SIG-M5 treated with dmso at 0.1 percent for 504 hours (cell line): Measurements from ENCODE around the gene ID1.
"Not testable (repeated sequence)": the region's sequence is repeated elsewhere in the genome, so short reads cannot be mapped to it uniquely, and the experiment has no call there.

Experiments
- DNase-seq: peaks from one replicate; lab custom pipeline; 2025; ENCODE audit not compliant: unreplicated experiment; lab: John Stamatoyannopoulos, UW

Gene ID1

DNA sequence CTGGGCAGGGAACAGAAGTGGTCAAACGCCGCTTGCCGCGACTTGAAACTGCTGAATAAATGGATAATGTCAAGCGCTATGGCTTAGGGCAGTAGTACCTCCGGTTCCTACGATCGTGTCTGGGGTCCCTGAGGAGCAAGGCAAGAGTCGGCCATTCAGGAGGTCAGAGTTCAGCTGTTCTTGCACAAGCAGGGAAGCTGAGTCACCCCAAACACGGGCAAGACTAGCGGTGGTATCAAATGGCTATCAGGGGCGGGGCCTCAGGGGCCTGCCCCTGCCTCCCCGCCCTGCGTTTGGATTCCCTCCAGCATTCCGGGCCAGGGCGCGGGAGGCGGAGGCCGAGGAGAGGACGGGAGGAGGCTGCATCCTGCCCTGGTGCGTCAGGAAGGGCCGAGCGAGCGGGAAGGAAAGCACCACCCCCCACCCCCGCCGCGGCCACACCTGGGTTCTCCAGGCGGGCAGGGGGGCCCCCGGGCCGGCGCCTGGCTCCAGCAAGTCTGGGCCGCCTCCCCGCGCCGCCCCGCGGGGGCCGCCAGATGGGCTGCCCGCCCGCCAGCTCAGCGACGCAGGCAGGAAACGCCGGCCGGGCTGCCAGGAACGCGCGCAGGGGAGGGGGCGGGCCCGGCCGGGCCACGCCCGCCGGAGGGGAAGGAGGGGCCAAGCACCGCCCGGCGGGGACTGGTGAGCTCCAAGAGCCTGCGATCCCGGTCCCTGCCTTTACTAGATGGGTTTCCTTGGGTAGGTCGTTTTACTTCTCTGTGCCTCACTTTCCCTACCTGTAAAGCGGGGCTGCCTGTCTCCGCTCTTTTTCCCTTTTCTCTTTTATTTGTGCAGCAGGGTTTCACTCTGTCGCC, 32.2 kb upstream of the ID1 start:
- peak; percentile 92 for DNase-seq

DNA sequence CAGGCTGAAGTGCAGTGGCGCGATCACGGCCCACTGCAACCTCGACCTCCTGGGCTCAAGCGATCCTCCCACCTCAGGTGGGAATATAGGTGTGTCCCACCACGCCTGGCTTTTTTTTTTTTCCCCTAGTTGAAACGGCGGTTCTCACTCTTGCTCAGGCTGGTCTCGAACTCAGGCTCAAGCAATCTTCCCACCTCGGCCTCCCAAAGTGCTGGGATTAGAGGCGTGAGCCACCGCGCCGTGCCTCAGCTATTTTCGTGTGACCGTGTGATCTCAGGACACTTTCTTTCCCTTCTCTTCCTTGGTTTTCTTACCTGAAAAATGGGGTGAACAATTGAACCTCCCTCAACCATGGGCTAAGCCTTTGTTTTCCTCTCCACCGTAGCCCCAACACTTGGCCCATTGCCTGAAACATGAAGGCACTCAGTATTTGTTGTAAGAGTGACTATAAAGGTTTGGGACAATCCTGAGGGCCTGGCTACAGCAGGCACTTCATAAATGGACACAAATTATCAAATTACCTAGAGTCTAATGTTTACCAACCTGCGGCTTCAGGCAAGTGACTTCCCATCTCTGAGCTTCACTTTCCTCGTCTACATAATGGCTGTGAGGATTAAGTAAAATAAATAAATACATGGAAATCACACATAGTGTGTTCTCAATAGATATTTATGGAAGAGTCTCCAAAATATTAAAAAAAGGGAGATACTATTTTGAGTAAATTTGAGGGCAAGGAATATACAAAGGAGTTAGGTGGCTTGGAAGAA, 31.4 kb upstream of the ID1 start:
- no peak for DNase-seq

DNA sequence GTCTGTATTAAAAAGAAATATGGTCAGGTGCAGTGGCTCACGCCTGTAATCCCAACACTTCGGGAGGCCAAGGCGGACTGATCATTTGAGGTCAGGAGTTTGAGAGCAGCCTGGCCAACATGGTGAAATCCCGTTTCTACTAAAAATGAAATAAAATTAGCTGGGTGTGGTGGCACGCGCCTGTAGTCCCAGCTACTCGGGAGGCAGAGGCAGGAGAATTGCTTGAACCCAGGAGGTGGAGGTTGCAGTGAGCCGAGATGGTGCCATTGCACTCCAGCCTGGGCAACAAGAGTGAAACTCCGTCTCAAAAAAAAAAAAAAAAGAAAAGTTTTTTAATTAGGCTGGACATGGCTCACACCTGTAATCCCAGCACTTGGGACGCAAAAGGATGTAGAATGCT, 30.1 kb upstream of the ID1 start:
- DNase-seq, result not testable (repeated sequence)

DNA sequence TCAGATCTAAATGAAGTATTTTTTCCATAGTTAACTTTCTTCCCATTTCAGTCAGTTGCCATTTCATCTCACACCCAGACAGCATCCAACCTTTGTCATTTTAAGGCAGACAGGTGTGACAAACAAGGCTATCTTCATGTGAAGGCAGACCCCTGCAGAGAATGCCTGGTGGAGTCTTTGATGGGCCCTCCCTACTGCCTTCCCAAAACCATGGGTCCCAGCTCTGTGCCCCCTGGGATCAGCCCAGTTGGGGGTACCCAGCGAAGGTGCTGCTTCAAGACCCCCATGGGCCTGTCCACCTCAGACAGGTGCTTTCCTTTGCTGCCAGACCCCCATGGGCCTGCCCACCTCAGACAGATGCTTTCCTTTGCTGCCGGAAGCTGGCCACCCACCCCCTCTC, 28.3 kb upstream of the ID1 start:
- no peak for DNase-seq

DNA sequence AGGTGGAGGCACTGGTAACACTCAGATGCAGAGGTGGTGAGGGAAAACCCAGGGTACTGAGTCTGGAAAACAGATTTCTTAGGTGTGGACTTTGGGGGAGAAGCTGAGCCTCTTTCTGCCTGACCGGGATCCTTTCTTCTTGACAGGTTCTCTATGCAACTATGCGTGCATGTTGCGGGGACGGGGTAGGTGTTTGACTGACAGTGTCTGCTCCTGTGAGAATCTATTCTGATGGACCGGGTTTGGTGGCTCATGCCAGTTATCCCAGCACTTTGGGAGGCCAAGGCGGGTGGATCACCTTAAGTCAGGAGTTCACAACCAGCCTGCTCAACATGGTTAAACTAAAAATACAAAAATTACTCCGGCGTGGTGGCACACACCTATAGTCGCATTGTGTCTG, 27.9 kb upstream of the ID1 start:
- no peak for DNase-seq

DNA sequence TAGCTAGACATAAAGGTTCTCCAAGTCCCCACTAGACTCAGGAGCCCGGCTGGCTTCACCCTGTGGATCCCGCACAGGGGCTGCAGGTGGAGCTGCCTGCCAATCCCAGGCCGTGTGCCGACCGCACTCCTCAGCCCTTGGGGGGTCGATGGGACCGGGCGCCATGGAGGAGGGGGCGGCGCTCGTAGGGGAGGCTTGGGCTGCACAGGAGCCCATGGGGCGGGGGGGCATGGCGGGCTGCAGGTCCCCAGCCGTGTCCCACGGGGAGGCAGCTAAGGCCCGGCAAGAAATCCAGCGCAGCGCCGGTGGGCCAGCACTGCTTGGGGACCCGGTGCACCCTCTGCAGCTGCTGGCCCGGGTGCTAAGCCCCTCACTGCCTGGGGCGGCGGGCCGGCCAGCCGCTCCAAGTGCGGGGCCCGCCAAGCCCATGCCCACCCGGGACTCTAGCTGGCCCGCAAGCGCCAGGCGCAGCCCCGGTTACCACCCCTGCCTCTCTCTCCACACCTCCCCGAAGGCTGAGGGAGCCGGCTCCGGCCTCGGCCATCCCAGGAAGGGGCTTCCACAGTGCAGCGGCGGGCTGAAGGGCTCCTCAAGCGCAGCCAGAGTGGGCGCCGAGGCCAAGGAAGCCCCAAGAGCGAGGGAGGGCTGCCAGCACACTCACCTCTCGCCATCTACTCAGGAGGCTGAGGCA, 26.5 kb upstream of the ID1 start:
- no peak for DNase-seq

DNA sequence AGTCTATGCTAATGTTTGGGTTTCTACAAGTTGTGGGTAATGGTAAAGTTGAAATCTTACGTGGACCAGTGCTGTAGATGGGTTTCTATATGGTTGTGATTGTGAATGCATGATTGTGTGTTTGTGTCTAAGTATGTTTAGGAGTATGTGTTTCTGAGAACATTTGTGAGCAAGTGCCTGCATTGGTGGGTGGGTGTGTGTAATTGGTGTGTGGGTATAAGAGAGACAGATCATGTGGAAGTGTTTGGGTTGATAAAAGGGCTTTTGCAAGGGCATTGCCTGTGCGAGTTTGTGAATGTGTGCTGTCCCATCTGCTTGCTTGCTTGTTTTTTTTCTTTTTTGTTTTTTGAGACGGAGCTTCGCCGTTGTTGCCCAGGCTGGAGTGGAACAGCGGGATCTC, 25.8 kb upstream of the ID1 start:
- no peak for DNase-seq

DNA sequence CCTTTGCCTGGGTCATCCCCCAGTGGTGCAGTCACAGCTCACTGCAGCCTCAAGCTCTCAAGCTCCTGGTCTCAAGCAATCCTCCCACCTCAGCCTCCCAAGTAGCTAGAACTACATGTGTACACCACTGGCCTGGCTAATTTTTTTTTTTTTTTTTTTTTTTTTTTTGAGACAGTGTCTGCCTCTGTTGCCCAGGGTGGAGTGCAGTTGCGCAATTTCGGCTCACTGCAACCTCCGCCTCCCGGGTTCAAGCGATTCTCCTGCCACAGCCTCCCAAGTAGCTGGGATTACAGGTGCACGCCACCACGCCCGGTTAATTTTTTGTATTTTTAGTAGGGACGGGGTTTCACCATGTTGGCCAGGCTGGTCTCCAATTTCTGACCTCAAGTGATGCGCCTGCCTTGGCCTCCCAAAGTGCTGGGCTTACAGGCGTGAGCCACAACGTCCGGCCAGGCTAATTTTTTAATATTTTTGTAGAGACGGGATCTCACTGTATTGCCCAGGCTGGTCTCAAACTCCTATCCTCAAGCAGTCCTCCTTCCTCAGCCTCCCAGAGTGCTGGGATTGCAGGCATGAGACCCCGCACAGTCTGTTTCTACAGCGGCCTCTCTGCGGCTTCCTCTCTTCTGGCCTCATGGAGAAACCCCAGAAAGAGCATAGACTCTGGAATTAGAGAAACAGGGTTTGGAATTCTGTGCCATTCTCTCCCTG, 25.0 kb upstream of the ID1 start:
- DNase-seq, result not testable (repeated sequence)

DNA sequence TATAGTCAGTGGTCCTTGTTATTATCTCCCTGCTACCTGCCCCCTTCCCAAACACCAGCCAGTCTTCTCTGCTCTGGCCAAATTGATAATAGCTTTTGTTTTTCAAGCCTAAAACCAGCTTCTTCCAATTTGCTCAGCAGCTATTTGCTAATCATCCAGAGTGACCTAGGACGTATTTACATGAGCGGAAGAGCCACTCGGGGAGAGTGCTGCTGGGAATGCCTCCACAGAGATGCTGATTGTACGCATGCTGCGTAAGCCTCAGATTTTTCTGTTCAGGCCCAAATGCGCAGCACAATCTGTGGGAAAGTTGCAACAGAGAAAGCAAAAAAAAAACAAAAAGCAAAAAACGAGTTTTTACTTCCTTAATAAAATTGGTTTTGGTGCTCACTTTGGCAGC, 24.4 kb upstream of the ID1 start:
- DNase-seq, result no peak

DNA sequence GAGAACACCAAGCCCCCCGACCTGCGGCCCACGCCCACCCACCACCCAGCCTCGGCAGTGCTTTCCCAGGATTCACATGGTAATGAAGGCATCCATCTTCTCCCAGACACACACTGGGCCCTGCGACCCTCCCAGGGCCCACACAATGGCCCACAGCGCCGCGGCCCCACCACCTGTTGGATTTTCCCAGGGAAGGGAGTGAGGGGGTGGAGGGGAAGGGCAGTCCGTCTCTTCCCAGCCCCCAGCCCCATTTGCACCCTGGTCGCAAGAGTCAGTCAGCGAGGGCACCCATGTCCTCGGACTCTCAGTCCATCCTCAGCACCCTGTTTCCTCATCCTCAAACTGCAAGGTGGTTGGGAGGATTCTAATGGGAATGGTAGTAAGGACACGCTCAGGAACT, 23.7 kb upstream of the ID1 start:
- DNase-seq, result no peak

DNA sequence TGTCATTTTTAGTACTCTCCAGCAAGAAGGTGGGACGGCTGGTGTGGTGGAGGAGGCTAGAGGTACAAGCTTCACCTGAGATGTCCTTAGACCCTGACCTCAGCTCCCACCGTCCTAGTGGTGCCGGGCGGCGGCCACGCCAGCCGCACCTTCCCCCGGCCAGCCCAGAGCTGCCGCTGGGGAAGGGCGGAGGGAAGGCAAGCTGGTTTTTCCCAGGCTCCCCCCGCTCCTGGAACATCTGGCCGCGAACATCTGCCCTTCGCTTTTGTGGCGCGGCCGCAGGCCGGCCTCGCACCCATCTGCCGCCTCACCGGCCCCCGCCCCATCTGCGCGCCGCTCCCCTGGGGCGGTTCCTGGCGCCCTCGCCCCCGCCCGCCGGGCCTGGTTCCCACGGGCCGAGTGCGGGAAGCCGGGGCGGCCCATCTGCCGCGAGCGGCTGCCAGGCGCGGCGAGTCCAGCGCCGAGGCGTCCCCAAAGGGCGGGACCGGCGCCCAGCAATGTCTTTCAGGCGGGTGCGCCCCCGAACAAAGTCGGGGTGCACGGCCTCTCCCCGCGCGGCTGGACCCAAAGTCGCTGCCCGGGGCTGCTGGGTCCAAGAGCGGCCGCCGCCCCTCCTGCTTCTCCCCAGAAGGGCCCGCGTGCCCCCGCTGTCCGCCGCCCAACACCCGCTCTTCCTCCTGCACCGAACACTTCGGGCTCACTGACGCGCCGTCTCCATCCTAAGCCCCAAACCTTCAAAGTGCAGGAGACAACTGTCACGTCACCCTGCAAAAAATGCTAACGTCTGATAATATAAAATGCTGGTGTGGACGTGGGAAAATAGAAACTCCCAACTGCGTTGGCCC, 17.3 kb upstream of the ID1 start:
- DNase-seq, result no peak

DNA sequence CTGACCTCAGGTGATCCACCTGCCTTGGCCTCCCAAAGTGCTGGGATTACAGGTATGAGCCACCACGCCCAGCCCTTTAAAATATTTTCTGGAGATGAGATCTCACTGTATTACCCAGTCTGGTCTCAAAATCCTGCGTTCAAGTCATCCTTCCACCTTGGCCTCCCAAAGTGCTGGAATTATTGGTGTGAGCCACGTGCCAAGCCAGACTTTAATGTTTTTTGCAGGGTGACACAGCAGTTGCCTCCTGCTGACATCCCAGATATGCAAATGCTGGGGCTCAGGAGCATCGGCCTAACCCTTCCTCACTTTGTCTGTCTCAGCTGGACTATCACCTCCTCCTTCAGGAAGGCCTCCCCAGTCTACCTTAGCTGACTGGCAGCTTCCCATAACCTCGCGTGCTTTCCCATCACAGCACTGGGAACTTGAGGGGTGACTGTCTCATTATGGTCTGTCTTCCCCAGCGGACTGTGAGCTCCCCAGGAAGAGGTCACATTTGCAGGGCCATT, 14.3 kb upstream of the ID1 start:
- DNase-seq, result no peak

DNA sequence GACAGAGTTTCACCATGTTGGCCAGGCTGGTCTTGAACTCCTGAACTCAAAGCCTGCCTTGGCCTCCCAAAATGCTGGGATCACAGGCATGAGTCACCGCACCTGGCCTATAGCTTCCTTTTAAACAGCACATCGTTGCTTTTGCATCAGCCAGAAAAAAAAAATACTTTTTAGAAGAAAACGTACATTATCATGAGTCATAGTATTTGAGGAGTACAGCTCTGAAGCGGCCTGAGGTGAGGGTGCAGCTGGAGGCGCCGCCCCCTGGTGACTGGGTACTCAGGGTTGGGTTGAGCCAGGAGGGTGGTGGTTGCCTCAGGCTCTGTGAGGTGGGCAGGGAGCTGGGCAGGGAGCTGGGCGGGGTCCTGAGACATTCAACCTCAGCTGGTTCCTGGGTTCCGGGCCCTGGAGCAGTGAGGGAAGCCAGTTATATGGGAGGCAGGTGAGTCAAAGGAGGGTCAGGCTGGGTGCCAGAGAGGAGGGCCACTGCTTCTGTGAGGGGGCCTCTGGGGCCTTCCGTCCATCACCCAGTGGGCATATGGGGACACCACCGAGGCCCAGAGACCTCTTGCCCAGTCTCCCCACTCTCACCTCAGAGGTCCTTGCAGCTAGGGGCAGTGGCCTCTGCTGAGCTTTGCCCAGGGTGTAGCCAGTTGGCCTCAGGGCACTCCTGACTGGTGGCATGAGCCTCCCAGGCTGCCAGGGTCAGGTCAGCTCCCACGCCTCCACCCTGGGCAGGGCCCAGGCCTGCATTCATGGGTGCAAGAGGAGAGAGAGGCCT, 11.7 kb upstream of the ID1 start:
- peak; percentile 74 for DNase-seq

DNA sequence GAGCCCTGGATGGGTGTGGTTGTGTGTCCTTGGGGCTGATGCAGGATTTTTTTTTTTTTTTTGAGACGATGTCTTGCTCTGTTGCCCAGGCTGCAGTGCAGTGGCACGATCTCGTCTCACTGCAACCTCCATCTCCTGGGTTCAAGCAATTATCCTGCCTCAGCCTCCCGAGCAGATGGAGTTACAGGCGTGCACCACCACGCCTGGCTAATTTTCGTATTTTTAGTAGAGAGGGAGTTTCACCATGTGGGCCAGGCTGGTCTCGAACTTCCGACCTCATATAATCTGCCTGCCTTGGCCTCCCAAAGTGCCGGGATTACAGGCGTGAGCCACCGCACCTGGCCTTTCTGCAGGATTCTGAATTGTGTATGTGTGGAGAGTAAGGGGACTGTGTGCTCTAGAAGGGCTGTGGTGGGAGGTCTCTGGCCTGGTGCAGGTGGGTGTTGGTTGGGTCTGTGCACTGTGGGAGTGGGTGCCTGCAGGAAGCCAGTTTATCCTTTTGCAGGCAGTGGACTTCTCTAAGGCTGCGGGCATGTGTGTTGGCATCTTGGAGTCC, 11.0 kb upstream of the ID1 start:
- no peak for DNase-seq

DNA sequence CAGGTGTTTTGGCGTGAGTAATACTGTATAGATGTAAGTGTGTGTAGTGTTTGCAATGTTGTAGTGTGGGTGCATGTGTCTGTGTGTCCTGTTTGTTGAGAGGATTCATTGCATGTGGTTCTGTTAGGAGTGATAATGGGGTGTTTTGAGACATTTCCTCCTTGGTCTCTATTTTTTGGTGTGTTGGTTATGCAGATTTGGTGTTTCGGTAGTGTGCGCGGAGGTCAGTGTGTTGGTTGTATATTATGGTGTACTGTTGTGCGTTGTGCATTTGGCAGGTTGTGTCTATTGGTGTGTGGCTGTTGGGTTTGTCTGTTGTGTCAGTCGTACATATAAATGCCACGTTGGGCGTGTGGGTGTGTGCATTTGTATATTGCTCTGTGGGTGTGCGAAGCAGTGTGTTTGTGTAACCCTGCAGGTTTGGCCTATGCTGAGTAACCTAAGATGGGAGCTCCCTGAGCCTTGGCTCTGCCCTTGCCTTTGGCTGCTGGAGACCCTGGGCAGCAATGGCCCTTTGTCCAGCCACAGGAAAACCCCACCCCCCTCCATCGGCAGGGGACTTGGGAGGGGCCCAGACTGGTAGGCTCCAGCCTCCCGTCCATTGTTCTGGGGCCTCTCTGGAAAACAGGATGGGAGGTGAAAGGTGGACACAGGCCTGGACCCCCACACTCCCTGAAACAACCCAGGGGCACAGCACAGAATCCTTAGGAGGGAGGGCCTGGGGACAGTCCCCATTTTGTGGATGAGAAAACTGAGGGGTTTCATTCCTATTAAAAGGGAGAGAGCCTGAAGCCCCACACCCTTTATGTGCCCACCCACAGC, 10.3 kb upstream of the ID1 start:
- DNase-seq, result no peak

DNA sequence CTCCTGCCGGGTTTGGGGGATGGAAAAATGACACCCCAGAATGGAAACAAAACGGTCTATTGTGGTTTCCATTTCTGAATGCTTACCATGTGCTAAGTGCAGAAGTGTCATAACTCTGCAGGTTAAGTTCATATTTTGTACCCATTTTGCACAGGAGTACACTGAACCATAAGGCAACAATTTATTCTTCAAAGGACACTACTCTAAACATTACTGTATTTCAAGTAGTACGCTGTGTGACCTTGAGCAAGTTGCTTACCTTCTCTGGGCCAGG, 9.8 kb upstream of the ID1 start:
- no peak for DNase-seq

DNA sequence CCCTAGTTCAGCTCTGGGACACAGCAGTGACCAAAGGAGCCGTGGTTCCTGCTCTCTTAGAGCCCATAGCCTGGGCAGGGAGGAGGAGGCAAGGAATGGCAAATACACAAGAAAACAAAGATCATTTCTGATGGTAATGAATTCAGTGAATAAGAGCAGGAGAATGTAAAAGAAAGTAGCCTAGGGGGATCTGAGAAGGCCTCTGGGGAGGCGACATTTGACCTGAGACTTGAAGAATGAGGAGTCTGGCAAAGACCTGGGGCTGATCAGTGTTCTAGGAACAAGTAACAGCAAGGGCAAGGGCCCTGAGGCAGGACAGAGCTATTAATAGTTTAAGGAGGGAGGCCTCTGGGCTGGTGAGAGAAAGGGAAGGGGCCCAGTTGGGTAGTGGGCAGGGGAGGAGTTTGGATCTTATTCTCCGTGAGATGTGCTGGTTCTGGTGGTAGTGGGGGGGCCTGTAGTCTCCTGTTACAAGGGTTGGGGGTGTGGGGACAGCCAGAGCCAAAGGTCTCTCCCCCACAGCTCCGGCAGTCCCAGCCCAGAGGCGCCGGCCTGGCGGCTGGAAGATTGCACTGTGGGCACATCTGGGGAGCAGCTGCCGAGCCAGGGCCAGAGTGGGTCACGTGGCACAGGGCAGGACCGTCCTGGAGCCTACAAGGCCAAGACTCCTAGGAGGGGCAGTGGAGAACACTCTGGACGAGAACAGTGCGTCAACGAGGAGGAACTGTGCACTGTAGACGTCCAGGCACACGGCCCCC, 9.3 kb upstream of the ID1 start:
- DNase-seq, result no peak

DNA sequence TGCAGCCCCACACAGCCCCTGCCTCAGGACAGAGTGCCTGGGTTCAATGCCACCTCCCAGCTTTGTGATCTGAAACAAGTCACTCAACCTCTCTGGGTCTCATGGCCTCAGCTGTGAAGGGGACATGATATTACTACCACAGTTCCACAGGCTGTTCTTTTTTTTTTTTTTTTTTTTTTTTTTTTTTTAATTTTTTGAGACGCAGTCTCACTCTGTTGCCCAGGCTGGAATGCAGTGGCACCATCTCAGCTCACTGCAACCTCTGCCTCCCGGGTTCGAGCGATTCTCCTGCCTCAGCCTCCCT, 8.7 kb upstream of the ID1 start:
- DNase-seq, result not testable (repeated sequence)
